Measurements from ENCODE around the gene UCN2. TPM values are rescaled to one million over a fixed set of nuclear protein-coding genes. Genes with fewer than 3 reads are reported as not detected.

UCN2 gene
- total and polyA plus RNA-seq, 8 donors: 0.19 TPM; not detected in 7

- DNase-seq: peak in 1 of 6 donors; percentile 45
- H3K27ac ChIP-seq: no peak overlapping the region
- no peak for TF ChIP-seq CTCF (IDR thresholded peaks at IDR 0.05)
- H3K4me3 ChIP-seq: no peak overlapping the region
- FAIRE-seq: no peak
- H3K9me3 ChIP-seq: no peaks in the 10 kb centered on the region
- no peaks in the 10 kb centered on the region for H3K4me1 ChIP-seq
- intact Hi-C loops (cut with DNase I): no loop called here
- H3K27me3 ChIP-seq: no peaks in the 10 kb centered on the region
- ATAC-seq: no peak
- 76 to 80% methylated on average over 5 of the region's 5 CpGs for WGBS, 2 donors
- H3K36me3 ChIP-seq: peaks cover 3 to 44% (median 31%) of the 10 kb centered on the region in 3 donors
Observed at GRCh38 chr3:48598323-48599076, 34.9 kb upstream of the UCN2 start.

GRCh38 chr3:48597408-48597800, 33.8 kb upstream of the UCN2 start:
- no peak overlapping the region for H3K27ac ChIP-seq
- H3K4me3 ChIP-seq: no peak overlapping the region
- peaks cover 3 to 33% (median 23%) of the 10 kb centered on the region in 3 donors for H3K36me3 ChIP-seq
- no peaks in the 10 kb centered on the region for H3K4me1 ChIP-seq
- FAIRE-seq (no peak), ATAC-seq (no peak), DNase-seq (peak in 1 of 6 donors; percentile 29)
- no peak for TF ChIP-seq CTCF (IDR thresholded peaks at IDR 0.05)
- H3K9me3 ChIP-seq: no peaks in the 10 kb centered on the region
- intact Hi-C loops (cut with DNase I): no loop called here
- H3K27me3 ChIP-seq: no peaks in the 10 kb centered on the region
- 68 to 71% methylated on average over 6 of the region's 6 CpGs for WGBS, 2 donors

- ATAC-seq: peak in 2 of 4 donors; percentile 7 to 8
- 64 to 65% methylated on average over 7 to 8 of the region's 8 CpGs for WGBS, 2 donors
- no peak for FAIRE-seq
- peaks cover 3 to 33% (median 23%) of the 10 kb centered on the region in 3 donors for H3K36me3 ChIP-seq
- no peak for TF ChIP-seq CTCF (IDR thresholded peaks at IDR 0.05)
- H3K4me1 ChIP-seq: no peaks in the 10 kb centered on the region
- intact Hi-C loops (cut with DNase I): no loop called here
- H3K27ac ChIP-seq: no peak overlapping the region
- H3K4me3 ChIP-seq: no peak overlapping the region
- peak in 1 of 6 donors; percentile 45 for DNase-seq
- no peaks in the 10 kb centered on the region for H3K9me3 ChIP-seq
- H3K27me3 ChIP-seq: no peaks in the 10 kb centered on the region
Observed at GRCh38 chr3:48596676-48597407, 33.3 kb upstream of the UCN2 start.

GRCh38 chr3:48596157-48596556, 32.6 kb upstream of the UCN2 start:
- no peak for TF ChIP-seq CTCF (IDR thresholded peaks at IDR 0.05)
- no peak overlapping the region for H3K27ac ChIP-seq
- 61 to 62% methylated on average over 5 of the region's 5 CpGs for WGBS, 2 donors
- H3K27me3 ChIP-seq: no peaks in the 10 kb centered on the region
- intact Hi-C loops (cut with DNase I): no loop called here
- ATAC-seq: no peak
- peaks cover 3 to 27% (median 20%) of the 10 kb centered on the region in 3 donors for H3K36me3 ChIP-seq
- no peak overlapping the region for H3K4me3 ChIP-seq
- H3K4me1 ChIP-seq: no peaks in the 10 kb centered on the region
- no peaks in the 10 kb centered on the region for H3K9me3 ChIP-seq
- DNase-seq: peak in 1 of 6 donors; percentile 38
- FAIRE-seq: no peak
